GM23338 (cell line): ENCODE results near the gene PAM. TPM values are rescaled to one million over a fixed set of nuclear protein-coding genes. Genes with fewer than 3 reads are reported as not detected.

ENCODE experiments used
- ATAC-seq: fragments of 200-7000 bp; cut with Tn5 transposase; 3 replicates; pipeline ENCODE4 v1.9.1; 2020
- DNase-seq: peaks from one replicate; pipeline ENCODE4 v3.0.0-alpha.2; 2015; ENCODE audit warnings: low spot score
- H2AFZ ChIP-seq: fragments of 200-600 bp; sonication (generic); 2 replicates; pipeline ENCODE4 v1.8.0; 2016; ENCODE audit warnings: antibody characterized with exemption, mild to moderate bottlenecking, moderate library complexity
- H3F3A ChIP-seq: fragments of 200-600 bp; sonication (generic); replicated peaks from 2 replicates; pipeline ENCODE4 v1.8.0; 2017; ENCODE audit warnings: antibody characterized with exemption, mixed run types, low read depth
- H3K27ac ChIP-seq: fragments of 200-600 bp; sonication (generic); 2 replicates; pipeline ENCODE4 v1.6.1; 2016; ENCODE audit warnings: low read depth
- H3K27me3 ChIP-seq: fragments of 200-600 bp; sonication (generic); 2 replicates; pipeline ENCODE4 v1.8.0; 2016; ENCODE audit warnings: mild to moderate bottlenecking, mixed run types, moderate library complexity; ENCODE audit not compliant: insufficient read depth
- H3K36me3 ChIP-seq: fragments of 200-600 bp; sonication (generic); 2 replicates; pipeline ENCODE4 v1.8.0; 2016; ENCODE audit warnings: mild to moderate bottlenecking; ENCODE audit not compliant: insufficient read depth
- H3K4me1 ChIP-seq: fragments of 200-600 bp; sonication (generic); 2 replicates; pipeline ENCODE4 v1.8.0; 2016; ENCODE audit warnings: mild to moderate bottlenecking, moderate library complexity; ENCODE audit not compliant: insufficient read depth
- H3K4me2 ChIP-seq: fragments of 200-600 bp; sonication (generic); 2 replicates; pipeline ENCODE4 v1.7.1; 2017; ENCODE audit warnings: mixed run types
- H3K4me3 ChIP-seq: fragments of 200-600 bp; sonication (generic); 2 replicates; pipeline ENCODE4 v1.6.1; 2016; ENCODE audit warnings: mixed run types
- H3K79me2 ChIP-seq: fragments of 200-600 bp; sonication (generic); replicated peaks from 2 replicates; pipeline ENCODE4 v1.8.0; 2017; ENCODE audit warnings: mild to moderate bottlenecking; ENCODE audit not compliant: insufficient read depth
- H3K9me2 ChIP-seq: fragments of 200-600 bp; sonication (generic); 2 replicates; pipeline ENCODE4 v1.8.0; 2017; ENCODE audit not compliant: insufficient read depth
- H4K20me1 ChIP-seq: fragments of 200-600 bp; sonication (generic); replicated peaks from 2 replicates; pipeline ENCODE4 v1.8.0; 2017; ENCODE audit warnings: mild to moderate bottlenecking; ENCODE audit not compliant: insufficient read depth
- H3K27ac Mint-ChIP-seq: 2 replicates; pipeline ENCODE4 v1.8.0; 2020; ENCODE audit warnings: inconsistent platforms, mild to moderate bottlenecking, moderate library complexity, mixed read lengths
- H3K27me3 Mint-ChIP-seq: 3 replicates; pipeline ENCODE4 v1.8.0; 2022; ENCODE audit warnings: low read depth, mild to moderate bottlenecking, moderate library complexity, mixed read lengths, inconsistent platforms; ENCODE audit not compliant: insufficient read depth, poor library complexity
- H3K36me3 Mint-ChIP-seq: 3 replicates; pipeline ENCODE4 v1.8.0; 2021; ENCODE audit warnings: low read depth, mild to moderate bottlenecking, inconsistent platforms, moderate library complexity, mixed read lengths
- H3K4me1 Mint-ChIP-seq: 3 replicates; pipeline ENCODE4 v1.8.0; 2020; ENCODE audit warnings: mild to moderate bottlenecking, inconsistent platforms, mixed read lengths
- H3K4me3 Mint-ChIP-seq: 3 replicates; pipeline ENCODE4 v1.8.0; 2021; ENCODE audit warnings: moderate library complexity, mild to moderate bottlenecking, inconsistent platforms, mixed read lengths
- H3K9me3 Mint-ChIP-seq: 3 replicates; pipeline ENCODE4 v1.8.0; 2020; ENCODE audit warnings: moderate library complexity, mild to moderate bottlenecking, inconsistent platforms, mixed read lengths
- CREB1 ChIP-seq: fragments of 250-450 bp; sonication (Bioruptor Pico); IDR thresholded peaks from 2 replicates; pipeline ENCODE4 v1.5.0; 2020; ENCODE audit warnings: low read depth, mild to moderate bottlenecking, moderate library complexity
- ETS1 ChIP-seq: IDR thresholded peaks from 2 replicates; pipeline ENCODE4 v1.6.1; 2016; ENCODE audit warnings: antibody characterized with exemption
- polyA plus RNA-seq: library from polyadenylated mRNA; unstranded; fragments of >200 nt; fragmentation: Nextera tagmentation; extraction: Ambion mirVana; gene quantifications from 2 replicates; pipeline ENCODE4 v1.2.1, GENCODE V29; 2016
- total RNA-seq: library from RNA; depleted of rRNA; stranded (reverse); fragments of >200 nt; shearing (Covaris generic); gene quantifications from 2 replicates; pipeline ENCODE4 v1.2.3, GENCODE V29; 2014
- TF ChIP-seq, protein P1 (sequence below): fragments of 250-450 bp; sonication (Bioruptor Pico); IDR thresholded peaks from 2 replicates; pipeline ENCODE4 v1.5.0; 2020; ENCODE audit warnings: mild to moderate bottlenecking, moderate library complexity

The PAM gene
- total and polyA plus RNA-seq, 2 experiments from 2014 or later, result 33.9 to 79.4 TPM

DNA sequence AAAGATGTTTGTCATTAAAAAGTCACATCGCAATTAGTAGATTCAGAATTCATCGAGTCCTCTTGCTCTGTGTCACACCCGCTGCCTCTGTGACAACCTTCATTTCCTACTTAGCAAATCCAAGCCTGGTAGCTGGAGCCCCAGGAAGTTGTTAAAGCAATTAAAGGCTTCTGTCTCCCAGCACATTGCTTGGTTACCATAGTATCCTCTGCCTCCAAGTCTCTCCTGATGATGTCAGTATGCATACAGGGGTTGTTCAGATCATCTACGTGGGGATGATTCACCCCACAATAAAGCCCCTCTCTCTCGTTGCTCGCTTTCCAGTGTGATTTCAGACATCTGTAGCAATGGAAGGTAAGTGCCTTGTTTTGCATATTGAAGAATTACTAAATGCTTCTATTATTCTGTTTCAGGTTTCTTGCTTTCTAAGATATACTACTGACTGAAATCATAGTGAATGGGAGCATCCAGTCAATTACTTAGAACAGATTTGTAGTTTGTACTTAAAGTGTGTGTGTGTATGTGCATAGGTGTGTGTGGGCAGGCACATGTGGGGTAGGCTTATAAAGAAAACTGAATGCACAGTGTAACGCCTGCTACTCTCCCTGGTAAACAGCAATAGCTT is 52.9 kb downstream of the PAM start (continued):
- TF ChIP-seq, protein P1, sequence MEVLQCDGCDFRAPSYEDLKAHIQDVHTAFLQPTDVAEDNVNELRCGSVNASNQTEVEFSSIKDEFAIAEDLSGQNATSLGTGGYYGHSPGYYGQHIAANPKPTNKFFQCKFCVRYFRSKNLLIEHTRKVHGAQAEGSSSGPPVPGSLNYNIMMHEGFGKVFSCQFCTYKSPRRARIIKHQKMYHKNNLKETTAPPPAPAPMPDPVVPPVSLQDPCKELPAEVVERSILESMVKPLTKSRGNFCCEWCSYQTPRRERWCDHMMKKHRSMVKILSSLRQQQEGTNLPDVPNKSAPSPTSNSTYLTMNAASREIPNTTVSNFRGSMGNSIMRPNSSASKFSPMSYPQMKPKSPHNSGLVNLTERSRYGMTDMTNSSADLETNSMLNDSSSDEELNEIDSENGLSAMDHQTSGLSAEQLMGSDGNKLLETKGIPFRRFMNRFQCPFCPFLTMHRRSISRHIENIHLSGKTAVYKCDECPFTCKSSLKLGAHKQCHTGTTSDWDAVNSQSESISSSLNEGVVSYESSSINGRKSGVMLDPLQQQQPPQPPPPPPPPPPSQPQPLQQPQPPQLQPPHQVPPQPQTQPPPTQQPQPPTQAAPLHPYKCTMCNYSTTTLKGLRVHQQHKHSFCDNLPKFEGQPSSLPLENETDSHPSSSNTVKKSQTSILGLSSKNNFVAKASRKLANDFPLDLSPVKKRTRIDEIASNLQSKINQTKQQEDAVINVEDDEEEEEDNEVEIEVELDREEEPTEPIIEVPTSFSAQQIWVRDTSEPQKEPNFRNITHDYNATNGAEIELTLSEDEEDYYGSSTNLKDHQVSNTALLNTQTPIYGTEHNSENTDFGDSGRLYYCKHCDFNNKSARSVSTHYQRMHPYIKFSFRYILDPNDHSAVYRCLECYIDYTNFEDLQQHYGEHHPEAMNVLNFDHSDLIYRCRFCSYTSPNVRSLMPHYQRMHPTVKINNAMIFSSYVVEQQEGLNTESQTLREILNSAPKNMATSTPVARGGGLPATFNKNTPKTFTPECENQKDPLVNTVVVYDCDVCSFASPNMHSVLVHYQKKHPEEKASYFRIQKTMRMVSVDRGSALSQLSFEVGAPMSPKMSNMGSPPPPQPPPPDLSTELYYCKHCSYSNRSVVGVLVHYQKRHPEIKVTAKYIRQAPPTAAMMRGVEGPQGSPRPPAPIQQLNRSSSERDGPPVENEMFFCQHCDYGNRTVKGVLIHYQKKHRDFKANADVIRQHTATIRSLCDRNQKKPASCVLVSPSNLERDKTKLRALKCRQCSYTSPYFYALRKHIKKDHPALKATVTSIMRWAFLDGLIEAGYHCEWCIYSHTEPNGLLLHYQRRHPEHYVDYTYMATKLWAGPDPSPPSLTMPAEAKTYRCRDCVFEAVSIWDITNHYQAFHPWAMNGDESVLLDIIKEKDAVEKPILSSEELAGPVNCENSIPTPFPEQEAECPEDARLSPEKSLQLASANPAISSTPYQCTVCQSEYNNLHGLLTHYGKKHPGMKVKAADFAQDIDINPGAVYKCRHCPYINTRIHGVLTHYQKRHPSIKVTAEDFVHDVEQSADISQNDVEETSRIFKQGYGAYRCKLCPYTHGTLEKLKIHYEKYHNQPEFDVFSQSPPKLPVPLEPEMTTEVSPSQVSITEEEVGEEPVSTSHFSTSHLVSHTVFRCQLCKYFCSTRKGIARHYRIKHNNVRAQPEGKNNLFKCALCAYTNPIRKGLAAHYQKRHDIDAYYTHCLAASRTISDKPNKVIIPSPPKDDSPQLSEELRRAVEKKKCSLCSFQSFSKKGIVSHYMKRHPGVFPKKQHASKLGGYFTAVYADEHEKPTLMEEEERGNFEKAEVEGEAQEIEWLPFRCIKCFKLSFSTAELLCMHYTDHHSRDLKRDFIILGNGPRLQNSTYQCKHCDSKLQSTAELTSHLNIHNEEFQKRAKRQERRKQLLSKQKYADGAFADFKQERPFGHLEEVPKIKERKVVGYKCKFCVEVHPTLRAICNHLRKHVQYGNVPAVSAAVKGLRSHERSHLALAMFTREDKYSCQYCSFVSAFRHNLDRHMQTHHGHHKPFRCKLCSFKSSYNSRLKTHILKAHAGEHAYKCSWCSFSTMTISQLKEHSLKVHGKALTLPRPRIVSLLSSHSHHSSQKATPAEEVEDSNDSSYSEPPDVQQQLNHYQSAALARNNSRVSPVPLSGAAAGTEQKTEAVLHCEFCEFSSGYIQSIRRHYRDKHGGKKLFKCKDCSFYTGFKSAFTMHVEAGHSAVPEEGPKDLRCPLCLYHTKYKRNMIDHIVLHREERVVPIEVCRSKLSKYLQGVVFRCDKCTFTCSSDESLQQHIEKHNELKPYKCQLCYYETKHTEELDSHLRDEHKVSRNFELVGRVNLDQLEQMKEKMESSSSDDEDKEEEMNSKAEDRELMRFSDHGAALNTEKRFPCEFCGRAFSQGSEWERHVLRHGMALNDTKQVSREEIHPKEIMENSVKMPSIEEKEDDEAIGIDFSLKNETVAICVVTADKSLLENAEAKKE (CRISPR knock-in tag), result no peak

DNA sequence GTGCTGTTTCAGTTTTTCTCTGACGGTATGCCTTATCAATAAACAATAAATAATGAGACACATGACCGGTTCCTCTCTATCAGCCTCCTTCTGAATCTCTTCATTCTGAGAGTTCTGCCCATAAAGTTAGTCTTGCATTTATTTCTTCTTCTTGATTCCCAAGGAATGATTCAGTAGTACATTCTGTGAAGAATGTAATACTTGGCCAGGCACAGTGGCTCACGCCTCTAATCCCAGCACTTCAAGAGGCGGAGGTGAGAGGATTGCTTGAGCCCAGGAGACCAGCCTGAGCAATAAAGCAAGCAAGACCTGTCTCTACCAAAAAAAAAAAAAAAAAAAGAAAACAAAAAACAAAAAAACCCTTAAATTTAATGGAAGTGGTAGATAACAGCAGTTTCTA is 53.9 kb downstream of the PAM start:
- H3K27ac Mint-ChIP-seq, result no peak overlapping the region
- H3K9me2 ChIP-seq, result 0 out of 2 replicates have a peak, but pooled peaks cover 4% of the 10 kb centered on the region
- no peak overlapping the region for H3K4me3 ChIP-seq
- H3K36me3 Mint-ChIP-seq, result no peaks in the 10 kb centered on the region
- no peak overlapping the region for H3K4me3 Mint-ChIP-seq
- no peak overlapping the region for H3K27ac ChIP-seq
- peaks cover 40% of the 10 kb centered on the region for H3K4me1 ChIP-seq
- DNase-seq (no peak), ATAC-seq (no peak)
- H3K79me2 ChIP-seq, result 0 out of 2 replicates have a peak, but pooled peaks cover 9% of the 10 kb centered on the region
- no peaks in the 10 kb centered on the region for H3F3A ChIP-seq
- H2AFZ ChIP-seq, result no peak overlapping the region
- no peak overlapping the region for H3K4me2 ChIP-seq
- peaks cover 32% of the 10 kb centered on the region for H3K4me1 Mint-ChIP-seq
- TF ChIP-seq CREB1 (CRISPR knock-in tag) (no peak), ETS1 (no peak)
- no peaks in the 10 kb centered on the region for H3K36me3 ChIP-seq
- no peaks in the 10 kb centered on the region for H3K27me3 ChIP-seq
- no peaks in the 10 kb centered on the region for H3K9me3 Mint-ChIP-seq
- 0 out of 2 replicates have a peak, but pooled peaks cover 10% of the 10 kb centered on the region for H4K20me1 ChIP-seq
- no peaks in the 10 kb centered on the region for H3K27me3 Mint-ChIP-seq
